HL-60/S4 (cell line): ENCODE data around the gene KIAA0319L.
"Not testable (repeated sequence)": the region's sequence is repeated elsewhere in the genome, so short reads cannot be mapped to it uniquely, and the experiment has no call there.

Source experiments
- in situ Hi-C: fragments of 300-500 bp; cut with MboI; formaldehyde crosslinking; loops from 2 replicates; pipeline ENCODE4 v1.14.3; 2022; ENCODE audit warnings: low sequenced_read_pairs

KIAA0319L gene

DNA sequence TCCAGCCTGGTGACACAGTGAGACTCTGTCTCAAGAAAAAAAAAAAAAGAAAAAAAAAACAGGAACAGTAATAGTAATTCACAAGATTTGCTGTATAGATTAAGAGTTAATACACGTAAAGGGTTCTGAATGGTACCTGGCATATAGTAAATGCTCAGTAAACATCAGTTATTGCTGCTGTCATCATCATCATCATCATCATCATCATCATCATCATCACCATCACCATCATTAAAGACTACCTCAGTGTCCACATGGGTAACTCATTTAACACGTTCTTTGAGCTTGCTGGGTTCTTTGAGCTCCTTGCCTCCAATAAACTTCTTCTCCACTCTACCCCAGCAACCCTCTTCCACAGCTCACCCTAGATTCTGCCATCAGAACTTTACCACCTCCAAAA, 55.0 kb downstream of the KIAA0319L start:
- in situ Hi-C loops = no loop called here

DNA sequence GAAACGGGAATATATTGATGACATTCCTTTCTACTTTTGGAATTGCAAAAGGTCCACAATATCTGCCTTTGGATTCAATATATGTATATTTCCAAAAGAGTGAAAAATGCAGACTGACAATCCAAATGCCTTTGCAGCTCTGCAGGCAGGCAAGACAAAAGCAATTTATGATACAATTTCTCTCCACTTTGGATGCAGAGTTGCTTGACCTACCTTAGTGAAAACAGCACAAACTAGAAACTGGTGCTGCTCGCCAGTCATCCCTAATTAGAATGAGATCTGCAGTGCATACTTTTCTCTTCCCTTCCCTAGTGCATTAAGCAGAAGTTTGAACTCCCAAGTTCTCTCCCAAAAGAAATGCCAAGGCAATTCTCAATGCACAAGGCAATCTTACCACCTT, 56.8 kb downstream of the KIAA0319L start:
- in situ Hi-C loops = no loop called here

DNA sequence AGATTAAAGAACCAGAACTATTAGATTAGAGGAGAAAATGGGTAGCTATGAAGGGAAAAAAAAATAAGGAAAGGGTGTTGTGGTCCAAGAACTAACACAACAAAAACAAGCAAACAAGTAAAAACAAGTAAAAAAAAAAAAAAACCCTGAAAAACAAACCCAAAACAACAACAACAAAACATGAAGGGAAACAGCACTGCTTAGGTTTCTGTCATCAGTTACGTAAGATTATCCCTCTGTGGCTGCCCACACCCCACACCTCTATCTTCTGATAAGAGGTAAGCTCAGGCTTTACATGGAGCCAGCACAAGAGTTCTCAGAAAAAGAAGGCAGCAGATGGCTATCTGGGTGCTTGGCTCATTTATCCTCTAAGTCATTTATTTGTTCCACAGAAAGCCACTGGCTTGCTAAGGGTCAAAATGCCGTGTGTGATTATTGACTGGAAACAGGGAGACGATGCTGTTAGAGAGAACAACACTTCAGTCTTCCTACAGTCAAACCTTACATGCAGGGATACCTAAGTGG, 57.5 kb downstream of the KIAA0319L start:
- in situ Hi-C loops = no loop called here

DNA sequence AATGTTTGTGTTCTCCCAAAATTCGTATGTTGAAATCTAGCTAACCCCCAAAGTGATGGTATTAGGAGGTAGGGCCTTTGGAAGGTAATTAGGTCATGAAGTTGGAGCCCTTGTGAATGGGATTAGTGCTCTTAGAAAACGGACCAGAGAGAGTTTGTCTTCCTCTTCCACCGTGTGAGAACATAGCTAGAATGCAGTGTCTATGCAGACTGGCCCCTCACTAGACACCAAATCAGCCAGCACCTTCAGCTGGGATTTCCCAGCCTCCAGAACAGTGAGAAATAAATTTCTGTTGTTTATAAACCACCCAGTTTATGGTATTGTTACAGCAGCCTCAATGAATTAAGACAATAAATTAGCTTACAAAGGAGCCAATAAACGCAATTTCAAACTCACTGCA, 58.0 kb downstream of the KIAA0319L start:
- in situ Hi-C loops = no loop called here

DNA sequence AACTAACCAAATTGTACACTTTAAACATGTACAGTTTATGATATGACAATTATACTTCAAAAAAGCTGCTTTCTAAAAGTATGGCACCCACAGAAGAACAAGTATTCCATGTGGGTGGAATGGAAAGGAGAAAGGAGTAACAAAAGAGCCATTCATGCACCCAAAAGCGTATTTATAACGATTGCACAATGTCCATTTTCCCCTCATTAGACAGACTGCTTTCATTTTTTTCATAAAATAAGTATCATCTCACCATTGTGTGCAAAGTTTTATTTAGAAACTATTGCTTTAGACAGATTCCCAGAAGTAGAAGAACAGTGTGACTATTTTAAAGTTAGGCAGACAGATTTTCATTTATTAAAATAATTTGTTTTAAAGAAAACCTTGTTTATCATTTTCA, 59.6 kb downstream of the KIAA0319L start:
- in situ Hi-C loops = no loop called here

DNA sequence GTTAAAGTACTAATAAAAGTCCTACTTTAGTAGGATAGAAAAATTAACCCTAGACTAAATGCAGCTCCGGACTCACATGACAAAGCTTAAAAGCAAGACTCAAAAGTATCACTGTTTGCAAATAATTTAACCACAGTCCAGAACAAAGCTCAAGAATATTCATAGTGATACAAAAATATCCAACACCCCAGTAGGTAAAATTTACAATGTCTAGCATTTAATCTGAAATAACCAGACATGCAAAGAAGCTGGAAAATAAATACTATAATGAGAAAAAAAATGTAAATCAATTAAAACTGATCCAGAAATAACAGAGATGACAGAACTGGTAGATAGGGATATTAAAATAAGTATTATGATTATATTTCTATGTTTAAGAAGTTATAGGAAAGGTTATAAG, 67.0 kb downstream of the KIAA0319L start:
- in situ Hi-C loops = no loop called here

DNA sequence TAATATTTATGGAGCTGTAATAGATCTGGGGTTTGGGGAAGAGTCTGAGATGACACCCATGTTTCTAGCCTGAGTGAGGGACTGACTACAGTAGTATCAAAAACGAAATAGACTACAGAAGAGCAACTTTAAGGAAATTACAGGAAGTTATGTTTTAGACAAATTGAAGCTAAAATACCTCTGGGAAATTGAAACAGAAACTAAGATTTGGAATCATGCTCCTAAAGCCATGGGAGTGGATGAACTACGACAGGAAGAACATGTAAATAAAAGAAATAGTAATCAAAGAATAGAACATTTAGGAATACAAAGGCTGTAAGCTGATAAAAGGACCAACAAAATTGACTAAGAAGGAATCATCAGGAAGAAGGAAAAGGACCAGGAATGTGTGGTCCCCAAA, 68.9 kb downstream of the KIAA0319L start:
- in situ Hi-C loops = no loop called here

DNA sequence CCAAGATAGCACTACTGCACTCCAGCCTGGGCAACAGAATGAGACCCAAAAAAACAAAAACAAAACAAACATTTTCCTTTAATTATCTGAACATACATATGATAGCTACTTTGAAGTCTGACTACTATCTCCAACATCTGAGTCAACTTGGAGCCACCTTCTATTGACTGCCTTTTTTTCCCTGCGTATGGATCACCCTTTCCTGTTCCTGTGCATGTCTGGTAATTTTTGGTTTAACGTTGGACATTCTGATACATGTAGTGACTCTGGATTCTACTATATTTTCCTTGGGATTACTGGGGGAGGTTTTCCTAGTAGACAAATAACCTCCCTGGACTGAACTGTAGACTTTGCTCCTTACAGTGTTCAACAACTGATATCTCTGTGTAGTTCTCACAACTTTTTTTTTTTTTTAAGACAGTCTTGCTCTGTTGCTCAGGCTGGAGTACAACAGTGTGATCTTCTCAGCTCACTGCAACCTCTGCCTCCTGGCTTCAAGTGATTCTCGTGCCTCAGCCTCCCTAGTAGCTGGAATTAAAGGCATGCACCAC, 70.3 kb downstream of the KIAA0319L start:
- in situ Hi-C loops = no loop called here

DNA sequence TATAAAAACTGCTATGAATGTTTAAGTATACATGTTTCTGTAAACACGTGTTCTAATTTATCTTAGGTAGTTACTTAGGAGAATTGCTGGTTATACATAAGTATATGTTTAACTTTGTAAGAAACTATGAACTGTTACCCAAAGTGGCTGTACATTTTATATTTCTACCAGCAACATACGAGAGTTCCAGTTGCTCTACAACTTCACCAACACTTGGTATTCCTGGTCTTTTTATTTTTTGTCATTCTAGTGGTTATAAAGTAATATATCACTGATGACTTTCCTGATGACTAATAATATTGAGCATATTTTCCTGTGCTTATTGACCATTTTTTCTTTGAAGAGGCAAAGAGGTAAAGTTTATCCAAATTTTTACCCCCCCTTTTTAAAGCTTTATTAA, 76.0 kb downstream of the KIAA0319L start:
- in situ Hi-C loops = no loop called here

DNA sequence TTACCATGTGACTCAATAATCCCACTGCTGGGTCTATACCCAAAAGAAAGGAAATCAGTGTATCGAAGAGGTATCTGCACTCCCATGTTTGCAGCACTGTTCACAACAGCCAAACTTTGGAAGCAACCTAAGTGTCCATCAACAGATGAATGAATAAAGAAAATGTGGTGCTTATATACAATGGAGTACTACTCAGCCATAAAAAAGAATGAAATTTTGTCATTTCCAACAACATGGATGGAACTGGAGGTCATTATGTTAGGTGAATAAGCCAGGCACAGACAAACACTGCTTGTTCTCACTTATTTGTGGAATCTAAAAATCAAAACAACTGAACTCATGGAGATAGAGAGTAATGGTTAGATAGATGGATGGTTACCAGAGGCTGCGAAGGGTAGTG, 79.3 kb downstream of the KIAA0319L start:
- in situ Hi-C loops = no loop called here

DNA sequence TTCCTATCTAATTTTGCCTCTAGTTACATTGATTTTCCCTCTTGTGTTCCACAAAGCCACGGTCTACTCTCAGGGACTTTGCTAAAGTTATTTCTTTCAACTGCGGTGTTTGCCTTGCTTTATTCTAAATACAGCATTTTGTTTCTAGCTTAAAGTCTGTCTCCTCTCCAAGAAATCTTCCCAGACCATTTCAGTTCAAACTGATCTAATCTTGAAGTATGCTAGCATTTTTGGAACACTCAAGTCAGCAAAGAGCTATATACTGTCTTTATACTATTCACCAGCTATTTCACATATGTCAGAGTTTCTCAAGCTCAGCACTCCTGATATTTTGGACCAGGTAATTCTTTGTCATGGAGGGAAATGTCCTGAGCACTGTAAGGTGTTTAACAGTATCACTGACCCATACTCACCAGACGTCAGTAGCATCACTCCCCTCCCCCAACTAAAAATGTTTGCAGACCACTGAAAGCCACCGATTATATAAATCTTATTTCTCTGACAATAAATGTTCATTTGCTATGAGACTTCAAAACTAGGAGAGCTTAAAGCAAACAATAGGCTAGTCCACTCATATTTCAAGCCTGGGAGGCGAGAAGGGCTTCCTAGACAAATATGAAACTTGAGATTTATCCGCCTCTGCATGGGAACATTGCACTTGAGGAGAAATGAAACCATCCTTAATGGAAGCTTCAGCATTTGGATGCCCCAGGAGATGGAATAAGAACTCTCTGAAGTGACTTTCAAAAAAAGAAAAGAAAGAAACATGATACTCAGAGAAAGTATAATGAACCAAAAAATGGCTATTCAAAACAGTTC, 81.1 kb downstream of the KIAA0319L start:
- in situ Hi-C loops = no loop called here

DNA sequence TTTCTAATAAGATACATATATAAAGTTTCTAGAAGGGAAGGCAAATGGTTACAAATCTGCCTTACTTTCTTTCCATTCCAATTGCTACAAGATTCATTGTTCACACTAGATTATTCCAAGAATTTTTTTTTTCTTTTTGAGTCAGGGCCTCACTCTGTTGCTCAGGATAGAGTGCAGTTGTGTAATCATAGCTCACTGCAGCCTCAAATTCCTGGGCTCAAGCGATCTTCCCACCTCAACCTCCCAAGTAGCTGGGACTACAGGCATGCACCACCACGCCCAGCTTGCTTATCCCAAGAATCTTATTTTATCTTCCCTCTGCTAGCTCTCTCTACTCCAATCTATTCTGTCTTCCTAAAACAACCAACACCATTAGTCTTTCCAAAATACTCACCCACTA, 81.8 kb downstream of the KIAA0319L start:
- in situ Hi-C loops = no loop called here

DNA sequence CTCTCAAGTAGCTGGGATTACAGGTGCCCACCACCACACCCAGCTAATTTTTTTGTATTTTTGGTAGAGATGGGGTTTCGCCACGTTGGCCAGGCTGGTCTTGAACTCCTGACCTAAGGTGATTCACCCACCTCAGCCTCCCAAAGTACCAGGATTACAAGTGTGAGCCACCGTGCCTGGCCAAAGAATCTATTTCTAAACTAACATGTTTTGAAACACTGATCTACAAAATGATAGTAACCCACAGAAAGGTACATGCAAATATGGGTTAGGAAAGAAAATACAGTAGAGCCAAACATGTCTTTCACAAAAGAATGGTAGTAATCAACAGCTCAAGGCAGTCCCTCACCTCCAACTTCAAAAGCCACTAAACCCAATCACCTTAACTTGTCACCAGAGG, 84.0 kb downstream of the KIAA0319L start:
- in situ Hi-C loops = not testable (repeated sequence)

DNA sequence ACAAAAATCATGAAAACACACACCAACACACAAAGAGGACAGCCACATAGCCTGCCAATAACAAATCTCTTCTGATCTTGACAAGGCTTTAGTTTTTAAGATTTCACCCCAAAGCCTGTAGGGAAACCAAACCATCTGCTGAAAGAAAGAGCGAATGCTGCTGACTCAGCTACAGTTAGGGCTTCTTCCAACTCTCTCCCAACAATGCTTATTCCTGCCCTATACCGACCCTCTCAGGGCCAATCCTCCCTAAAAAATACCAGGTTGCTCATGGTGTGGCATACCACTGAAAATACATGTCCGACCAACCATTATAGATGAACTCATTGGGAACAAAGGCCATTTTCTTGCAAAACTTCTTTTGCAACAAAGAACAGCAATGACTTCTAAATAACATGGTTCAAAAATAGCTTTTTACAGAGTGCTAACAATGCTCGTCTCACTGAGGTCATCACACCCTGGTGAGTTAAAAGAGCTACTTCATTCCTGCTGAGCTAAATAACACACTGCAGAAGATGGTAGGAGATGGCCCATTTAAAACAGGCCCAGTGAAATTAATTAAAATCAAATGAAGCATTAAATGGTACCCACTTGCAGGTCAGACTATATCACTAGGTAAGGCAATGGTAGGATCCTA, 86.1 kb downstream of the KIAA0319L start:
- in situ Hi-C loops = no loop called here

DNA sequence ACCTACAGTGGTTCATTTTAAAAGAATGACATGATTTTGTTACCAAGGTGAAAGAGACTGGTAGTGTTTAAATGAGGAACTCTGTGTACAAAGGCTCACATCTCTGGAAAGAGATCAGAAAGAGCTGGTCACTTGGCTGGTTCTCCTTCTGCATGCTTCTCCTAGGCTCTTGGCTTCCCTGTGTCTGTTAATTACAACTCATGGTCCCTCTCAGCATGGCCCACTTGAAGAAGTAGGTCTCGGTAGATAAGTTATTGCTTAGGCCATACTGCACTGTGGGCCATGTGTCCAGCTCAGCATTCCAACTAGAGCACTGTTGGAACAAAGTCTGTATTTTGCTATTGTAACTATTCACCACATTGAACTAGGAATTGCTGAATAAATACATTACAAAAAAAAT, 91.1 kb downstream of the KIAA0319L start:
- in situ Hi-C loops = no loop called here

DNA sequence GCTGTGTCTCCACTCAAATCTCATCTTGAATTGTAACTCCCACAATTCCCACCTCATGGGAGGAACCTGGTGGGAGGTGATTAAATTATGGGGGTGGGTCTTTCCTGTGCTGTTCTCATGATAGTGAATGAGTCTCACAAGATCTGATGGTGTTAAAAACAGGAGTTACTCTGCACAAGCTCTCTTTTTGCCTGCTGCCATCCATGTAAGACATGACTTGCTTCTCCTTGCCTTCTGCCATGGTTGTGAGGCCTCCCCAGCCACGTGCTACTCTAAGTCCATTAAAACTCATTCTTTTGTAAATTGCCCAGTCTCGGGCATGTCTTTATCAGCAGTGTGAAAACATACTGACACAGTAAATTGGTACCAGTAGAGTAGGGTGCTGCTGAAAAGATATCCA, 93.5 kb downstream of the KIAA0319L start:
- in situ Hi-C loops = not testable (repeated sequence)

DNA sequence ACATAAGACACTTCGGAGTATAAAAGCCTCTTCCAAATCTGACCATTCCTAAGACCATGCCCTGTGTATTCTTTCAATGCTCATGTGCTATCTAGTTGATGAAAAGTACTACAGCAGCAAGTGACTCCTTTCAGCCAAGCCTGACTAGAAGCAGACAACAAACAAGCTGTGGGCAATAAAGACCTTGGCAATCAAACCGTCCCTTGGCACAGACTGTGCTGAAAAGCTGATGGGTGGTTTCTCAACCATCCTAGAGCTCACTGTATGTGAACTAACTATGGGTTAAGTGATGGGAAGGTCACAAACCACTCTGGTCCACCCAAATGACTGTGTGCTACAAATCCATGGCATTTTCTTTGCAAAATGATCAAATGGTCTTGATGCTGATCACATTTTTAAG, 94.0 kb downstream of the KIAA0319L start:
- in situ Hi-C loops = no loop called here

DNA sequence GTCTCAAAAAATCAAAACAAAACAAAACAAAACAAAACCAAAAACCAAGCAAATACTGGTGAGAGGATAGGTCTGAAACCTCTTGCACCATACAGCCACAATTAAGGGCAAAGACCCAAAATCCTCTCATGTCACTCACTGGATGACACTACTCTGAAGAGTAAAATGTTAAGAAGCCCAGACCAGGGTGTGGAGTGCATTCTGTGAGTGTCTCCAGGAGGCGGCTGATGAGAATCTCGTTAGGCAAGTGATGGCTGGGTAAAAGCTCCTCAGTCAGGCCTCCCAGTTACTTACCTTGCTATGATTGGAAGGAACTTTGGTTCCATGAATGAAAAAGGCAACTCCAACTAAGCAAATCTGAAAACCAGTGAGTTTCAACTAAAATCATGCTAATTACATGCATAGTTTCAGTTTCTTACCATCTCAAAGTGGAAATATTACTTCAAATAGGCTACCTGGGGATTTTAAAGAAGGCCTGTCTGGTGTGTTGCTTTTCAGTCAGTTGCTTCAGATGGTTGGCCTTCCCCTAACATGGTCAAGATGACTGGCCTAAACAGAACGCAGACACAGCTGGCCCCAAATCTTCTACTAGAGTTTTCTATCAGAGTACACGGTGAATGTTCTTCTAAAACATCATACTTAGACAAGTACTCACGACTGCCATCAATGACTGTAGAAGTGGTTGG, 95.1 kb downstream of the KIAA0319L start:
- in situ Hi-C loops = no loop called here

DNA sequence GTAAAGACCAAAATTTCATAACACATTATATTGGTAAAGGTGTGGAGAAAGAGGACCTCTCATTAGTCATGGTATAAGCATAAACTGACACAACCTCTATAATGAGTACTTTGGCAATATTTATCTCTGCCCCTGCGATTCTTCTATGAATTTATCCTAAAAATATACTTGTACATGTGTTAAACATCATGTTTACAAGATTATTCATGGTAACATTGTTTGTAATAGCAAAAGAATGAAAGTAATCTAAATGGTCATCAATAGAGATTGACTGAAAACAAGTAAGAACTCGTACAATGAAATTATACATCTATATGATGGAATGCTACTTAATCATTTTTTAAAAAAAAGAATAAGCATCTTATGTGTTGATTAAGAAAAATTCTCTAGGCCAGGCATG, 96.4 kb downstream of the KIAA0319L start:
- in situ Hi-C loops = no loop called here

DNA sequence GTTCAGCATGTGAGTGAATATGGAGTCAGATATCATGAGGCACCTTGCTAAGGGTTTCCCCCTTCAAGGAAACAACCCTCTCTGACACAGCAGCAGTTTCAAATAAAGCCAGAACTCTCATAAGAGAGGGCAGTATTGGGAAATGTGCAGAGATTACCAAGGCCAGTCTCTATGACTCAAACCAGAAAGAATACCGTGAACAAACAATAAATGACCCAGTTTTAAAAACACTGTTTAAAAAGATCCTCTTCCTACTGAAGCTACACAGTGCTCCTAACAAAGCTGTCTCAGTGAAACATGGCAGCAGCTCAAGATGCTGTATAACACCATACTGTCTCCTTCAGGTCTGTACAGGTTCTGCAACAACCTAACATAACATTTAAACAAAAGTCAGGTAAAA, 102.6 kb downstream of the KIAA0319L start:
- in situ Hi-C loops = loop anchor here (10.0 kb wide), 1 partner anchor 110 kb away; no protein-coding TSS in a partner anchor

DNA sequence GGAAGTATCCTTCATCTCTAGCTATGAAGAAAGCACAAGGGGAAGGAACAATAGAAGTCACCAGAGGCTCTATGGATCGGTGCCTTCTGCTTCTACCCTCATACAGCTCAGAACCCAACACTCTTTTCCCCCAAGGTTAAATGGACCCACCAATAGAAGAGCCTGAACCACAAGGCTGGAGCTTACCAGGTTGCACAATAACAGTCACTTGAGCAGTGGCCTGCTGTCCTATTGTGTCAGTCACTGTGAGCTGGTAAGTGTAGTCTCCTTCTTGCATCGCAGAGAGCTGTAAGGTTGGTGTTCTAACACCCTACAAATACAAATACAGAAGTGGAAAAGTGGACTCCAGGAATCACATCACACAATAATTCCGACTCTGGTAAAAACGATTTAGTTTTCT, 103.0 kb downstream of the KIAA0319L start:
- in situ Hi-C loops = loop anchor here (10.0 kb wide), 1 partner anchor 111 kb away; no protein-coding TSS in a partner anchor
